HG02943 (cell line): ENCODE results near the gene SKAP2.
A peak's percentile ranks its signal among the peaks of the same experiment; 100 is the strongest.

Experiments
- ATAC-seq: cut with Tn5 transposase; IDR thresholded peaks from one replicate; pipeline ENCODE4 v1.9.1; 2021; ENCODE audit warnings: mild to moderate bottlenecking, low read depth, moderate library complexity; ENCODE audit not compliant: unreplicated experiment

SKAP2 gene

DNA sequence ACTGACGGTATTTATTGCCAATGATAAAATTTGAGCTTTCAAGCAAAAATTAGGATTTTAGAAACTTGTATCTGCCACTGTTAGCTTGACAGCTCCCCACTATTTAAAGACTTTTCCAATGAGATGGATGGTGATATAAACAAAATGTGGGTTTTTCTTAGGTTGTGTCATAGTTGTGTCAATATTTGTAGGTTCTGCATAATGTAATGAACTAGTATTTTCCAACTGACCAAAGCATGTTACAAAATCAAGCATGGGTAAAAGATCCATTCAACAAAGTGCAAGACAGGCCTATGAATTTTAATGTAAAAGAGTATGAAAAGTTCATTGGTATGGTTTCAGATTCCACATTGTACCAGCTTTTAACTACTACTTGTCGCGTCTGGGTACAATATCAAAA lies 165.6 kb downstream of the SKAP2 start:
- ATAC-seq = no peak

DNA sequence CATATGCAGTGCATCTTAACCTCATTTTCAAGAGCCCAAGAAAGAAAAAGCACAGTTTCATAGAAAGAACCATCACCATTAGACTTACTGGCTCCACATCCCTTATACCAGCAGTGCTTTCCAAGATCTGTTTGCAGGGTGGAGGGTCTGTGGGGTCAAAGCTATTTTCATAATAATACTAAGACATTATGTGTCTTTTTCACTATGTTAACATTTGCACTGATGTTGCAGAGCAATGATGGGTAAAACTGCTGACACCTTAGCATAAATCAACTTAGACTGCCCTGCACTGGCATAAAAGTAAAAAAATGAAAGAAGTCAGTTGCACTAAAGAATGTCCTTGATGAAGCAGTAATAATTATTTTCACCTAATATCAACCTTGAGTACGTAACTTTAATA lies 166.2 kb downstream of the SKAP2 start:
- ATAC-seq = no peak

DNA sequence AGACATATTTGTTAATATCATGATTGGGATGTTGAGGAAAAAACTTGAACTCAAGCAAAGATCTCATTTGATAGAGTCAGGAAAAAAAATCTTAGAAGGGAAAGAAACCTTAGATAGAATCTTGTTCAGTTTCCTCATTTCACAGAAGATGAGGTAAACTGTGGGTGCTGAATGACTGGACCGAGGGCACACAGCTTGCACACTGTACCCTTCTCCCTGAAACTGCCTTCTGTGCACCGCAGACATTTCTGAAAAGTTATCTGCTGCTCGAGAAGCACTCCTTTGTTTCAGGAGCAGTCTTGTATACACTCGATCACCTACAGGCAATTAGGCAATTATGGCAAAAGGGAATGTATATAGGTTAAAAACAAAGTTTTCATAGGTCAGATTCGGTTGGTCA lies 167.4 kb downstream of the SKAP2 start:
- ATAC-seq = no peak

DNA sequence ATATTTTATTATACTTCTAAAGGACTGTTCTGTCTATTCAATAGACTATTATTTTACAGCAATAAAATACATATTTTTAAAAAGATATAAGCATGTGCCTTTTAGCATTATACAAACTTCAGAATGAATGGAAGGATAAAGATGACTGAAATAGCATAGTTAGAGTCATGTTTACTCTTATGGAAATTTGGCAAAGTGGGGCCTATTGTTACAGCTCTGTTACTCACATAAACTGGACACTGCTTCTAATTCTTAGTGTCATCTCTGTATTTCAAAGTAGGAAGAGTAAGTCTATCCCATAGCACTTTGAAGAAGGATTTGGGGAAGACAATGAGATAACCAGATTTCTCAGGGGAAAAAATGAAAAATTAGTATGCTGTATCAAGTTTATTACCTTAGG lies 168.2 kb downstream of the SKAP2 start:
- ATAC-seq = no peak

DNA sequence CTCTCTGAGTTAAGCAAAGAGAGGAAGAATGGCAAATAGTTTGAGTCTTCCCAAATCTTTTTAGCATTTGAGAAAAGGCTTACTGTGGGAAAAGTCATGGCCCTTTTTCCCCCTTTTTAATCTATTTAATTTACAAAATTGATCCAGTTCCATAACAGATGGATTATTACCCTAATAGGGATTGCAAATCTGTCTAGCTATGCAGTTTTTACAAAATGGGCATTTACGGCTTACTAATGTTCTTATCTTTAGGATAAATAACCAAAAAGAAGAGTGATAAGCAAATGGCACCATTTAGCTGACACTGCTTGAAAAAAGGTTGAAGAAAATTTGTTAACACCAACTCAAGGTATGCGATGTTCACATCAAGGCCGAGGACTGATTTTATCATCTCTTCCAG lies 169.7 kb downstream of the SKAP2 start:
- ATAC-seq = no peak

DNA sequence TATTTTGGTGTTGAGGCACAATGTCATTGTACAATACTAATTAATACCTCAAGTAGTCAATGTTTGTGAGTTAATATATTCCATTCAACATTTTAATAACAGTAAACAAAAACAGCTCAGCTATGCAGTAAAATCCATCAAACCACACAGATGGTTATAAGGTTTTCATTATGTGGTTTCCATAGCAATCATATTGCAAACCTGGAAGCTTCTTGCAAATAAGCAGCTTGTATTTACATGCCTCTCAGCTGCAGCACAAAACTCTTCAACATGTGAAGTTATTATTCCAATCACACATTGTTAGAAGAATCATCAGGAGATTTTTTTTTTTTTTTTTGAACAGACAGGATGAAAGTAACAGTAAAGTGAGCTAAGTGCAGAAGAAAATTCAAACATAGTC lies 170.2 kb downstream of the SKAP2 start:
- no peak for ATAC-seq

DNA sequence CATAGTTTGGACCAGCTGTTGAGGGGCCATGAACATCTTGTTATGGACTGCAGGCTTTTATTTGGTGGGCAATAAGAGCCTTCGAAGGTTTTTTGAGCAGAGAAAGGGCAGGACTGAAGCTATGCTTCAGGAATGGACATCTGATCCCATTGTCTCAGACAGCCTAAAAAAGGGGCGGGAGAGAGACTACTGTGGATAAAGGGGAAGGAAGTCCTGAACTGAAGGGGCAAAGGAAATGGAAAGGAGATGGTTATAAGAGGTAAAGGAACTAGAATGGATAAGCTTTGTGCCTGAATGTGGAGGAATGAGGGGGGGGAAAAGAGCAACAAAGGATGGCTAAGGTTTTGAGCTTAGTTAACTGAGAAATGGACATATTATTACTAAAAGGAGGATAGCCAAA lies 172.5 kb downstream of the SKAP2 start:
- no peak for ATAC-seq

DNA sequence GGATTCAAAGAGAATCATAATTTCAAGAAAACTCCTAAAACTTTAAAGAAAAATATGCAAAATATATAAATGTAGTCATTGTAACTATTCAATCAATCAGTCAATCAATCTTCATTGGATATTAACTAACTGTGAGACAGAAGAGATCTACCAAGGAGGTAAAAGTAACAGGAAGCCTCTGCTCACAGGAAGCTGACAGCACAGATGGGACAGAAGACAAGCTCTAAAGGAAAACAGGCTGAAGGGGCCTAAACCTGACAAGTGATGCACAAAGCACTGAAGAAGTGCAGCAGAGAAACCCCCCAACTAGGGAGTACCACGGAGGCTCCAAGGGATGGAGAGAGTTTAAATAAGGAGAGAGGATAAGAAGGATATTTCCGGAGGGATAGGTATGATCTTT lies 173.0 kb downstream of the SKAP2 start:
- no peak for ATAC-seq

DNA sequence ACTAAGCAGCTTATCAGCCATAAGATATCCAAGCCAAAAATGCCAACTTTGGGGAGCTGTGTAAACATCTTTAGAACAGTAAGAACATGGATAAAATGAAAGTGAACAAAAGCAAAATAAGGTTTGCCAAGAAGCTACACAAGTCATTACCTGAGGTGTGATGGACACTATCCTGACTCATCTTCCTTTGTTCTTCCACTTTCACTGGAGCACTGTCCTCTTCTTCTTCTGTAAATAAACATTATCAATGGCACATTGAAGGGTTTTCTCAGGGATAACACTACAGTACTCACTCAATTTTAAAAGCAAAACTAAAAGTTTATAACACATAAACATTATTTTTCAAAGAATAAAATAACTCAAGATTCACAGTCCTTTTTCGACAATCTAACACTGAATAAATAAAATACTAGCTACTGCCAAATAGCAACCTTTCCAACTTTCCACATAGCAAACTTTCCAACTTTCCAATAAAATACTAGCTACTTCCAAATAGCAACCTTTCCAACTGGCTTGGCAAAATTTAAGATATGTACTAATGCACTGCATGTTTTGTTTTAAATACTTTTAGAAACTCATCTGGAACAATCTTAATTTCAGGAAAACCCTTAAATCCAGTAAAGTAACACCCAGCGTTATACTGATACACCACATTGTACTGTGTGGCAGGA lies 174.1 kb downstream of the SKAP2 start:
- ATAC-seq = no peak

DNA sequence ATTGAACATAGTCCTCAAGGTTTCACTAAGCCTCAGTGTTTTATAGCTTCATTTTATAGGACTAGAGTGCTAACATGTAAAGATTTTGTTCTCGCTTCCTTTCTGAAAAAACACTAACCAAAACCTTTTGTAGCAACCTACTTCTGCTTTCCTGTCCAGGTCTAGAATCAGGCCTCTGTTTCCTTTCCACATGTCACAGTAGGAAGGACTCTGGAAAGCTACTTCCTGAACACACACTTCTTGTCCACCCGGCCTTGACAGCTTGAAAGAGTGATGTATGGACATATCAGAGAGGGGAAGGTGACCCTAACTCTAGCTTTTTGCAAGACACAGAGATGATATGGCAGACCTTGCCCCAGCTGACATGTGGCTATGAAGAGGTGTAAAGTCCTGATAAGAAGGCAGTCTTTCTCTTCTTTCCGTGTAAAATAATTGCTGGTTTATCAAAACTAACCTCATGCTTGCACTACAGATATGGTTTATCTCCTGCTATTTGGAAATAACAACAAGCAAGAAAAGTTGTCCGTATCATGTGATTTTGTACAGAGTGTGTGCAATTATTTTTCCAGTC lies 175.4 kb downstream of the SKAP2 start:
- peak; percentile 76 for ATAC-seq

DNA sequence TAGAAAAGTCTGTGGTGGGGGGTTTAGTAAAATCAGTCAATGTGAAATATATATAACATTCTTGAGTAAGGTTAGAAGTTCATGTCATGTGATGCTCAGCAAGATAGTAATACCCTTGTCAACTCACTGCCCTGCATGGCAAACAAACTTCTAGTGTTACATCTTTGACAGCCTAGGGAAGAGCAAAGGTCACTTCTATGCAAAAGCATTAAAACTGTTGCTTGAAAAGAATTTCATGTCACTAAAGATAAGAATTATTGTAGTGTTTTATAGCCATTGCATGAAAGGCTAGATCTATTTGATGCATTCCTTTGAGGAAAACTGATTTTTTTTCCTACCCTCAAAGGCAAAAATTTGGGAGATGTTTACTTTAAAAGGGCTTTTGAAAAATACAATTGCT lies 176.0 kb downstream of the SKAP2 start:
- ATAC-seq = no peak

DNA sequence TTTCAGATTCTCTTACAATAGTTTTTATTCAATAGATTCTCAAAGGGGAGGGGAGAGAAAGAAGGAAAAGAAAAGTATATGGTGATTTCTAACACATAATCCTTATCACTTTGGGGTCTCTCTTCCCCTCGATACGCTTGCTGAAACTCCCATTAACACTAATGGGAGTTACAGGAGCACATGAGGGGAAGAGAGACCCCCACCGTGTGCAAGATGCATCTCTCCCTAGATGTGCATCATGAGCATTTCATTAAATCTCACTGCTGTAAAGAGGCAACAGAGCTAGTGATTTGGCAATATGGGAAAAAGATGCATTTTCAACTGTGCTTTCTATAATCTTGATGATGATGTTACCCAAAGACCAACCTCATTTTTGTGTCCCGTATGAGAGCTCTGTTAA lies 177.4 kb downstream of the SKAP2 start:
- no peak for ATAC-seq

DNA sequence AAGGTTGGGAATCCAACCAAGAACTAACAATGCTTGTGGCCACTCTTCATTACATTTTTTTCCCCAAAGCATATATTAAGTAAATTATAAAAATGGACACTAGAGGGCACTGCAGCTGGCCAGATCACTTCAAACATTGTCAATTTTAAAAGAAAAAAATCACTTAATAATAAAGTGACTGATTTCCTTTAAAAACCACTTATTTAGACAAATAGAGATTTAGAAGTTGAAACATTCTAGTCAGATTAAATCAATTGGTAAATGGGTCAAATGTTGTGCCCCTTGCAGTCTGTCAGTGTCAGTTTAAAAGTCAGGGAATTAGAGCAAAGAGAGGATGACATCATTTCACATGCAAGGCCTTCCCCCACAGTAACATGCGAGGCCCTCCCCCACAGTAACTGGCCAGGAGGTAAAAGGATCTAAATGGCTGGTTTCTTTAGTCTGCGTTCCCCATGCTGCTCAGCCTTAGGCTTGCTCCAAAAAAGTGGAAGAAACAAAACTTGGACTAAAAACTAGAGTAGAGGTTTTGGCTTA lies 177.9 kb downstream of the SKAP2 start:
- no peak for ATAC-seq

DNA sequence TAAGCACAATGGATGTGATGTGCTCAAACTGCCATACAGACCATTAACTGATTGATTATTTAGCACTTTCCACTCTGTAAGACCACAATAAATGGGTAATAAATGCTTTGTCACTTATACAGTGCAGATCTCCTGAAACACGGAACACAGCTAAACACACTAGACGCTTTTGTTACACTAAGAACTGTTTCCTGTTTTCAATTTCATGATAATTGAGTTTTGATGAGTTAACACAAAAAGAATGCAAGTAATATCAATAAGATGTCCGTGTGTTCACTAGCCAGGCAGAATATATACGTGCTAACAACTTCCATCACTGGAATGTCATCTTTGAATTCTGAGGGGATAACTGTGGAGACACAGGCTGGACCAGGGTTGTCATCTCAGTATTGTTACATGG lies 178.8 kb downstream of the SKAP2 start:
- ATAC-seq = no peak

DNA sequence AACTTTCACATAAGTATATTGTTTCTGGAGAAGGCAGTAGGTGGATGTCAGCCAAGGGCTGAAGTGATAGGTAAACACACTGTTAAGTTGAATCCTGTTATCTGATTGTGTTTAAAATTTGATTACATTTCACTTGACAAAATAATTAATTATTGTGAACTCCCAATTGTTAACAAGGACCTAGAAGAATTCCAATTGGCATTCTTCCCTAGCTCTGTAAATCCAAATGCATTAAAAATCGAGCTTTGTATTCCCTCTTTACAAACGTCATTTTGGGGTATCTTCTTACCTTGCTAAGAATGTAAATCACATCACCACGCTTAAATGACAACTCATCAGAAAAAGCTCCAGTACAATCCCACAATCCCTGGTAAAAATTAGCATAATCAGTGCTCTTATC lies 179.9 kb downstream of the SKAP2 start:
- no peak for ATAC-seq

DNA sequence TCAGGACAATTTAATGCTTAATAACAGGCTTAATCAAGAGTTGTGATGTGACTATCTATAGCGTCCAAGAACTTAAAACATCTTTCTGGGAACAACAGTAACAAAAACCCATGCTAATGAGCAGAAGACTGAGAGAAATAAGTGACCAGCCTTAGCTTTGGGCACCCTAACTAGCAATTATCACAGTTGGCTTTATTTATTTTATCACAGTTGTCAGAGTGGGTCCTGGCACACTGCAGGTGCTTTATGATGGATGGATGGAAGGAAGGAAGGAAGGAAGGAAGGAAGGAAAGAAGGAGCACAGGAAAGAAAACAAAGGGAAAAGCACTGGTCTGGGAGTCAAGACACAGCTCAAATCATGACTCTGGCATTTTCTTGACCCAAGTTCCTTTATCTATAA lies 181.1 kb downstream of the SKAP2 start:
- ATAC-seq = no peak

DNA sequence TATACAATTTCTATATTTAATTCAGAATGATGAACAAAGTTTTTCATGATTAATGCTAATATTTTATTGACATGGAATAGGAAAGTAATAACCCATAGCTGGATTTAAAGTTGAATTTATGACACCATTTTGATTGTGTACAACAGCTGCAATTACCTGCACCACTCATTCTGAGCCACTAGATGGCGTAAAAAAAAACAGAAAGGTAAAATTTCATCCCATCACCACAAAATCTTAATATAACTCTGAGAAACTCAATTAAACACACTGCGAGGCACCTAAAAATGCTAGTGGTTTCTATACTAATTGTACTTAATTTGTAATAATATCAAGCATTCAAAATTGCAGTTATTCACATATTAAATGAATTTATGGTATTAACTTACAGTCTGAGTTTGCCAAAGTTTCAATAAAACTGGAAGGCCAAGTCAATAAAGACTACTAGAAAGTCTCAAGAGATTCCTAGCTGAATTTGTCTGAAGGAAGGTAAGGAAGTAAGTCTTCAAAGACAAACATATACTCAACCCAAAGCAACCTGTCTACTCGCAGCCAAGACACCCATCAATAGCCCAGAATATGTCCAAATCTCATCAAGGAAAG lies 182.5 kb downstream of the SKAP2 start:
- no peak for ATAC-seq

DNA sequence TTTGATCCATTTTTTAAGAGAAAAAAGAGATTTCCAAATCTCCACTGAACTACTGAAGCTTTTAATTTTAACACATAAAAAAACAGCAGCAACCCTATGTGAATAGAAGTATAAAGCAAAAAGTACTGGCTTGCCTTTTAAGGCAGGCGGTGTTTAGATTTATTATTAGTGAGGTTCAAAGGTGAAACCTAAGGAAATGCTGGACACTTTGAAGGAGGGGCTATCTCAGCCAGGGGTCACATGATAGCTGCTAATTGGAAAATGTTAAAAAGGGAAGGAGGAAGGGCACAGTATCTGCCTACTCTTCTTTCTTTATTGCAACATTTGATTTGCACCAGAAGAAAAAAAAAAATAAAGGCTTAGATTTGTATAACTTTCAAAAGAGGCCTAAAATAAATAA lies 183.8 kb downstream of the SKAP2 start:
- no peak for ATAC-seq

DNA sequence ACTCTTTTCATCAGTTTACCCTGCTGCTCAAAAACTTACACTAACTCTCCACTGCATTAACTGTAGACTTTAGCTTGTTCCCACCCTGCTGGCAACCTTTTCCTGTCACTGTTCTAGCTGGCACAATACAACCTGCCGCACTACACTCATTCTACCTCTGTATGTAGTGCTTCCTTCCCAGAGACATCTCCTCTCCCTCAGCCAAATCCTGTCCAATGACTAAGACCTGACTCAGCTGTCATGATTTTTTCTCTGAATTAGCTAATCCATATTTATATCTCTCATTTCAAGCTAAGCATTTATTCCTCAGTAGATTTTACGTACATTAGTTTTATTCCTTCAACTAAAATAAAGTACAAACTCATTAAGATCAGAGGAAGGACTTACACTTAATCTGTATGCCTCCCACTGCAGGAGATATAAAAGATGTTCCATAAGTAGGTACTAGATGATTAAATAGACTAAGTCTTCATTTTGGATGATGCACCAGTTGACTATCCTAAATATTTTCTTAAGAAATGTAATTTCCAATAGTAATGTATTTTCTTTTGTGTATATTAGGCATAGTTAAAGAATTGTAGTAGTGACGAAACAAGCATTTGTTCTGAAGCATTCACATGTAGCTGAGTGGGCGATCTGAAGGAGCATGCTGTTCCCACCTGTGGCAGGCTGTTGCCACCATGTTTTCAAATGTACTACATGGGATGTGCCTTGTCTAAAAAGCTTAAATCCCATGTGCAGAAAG lies 189.1 kb downstream of the SKAP2 start:
- ATAC-seq = no peak

DNA sequence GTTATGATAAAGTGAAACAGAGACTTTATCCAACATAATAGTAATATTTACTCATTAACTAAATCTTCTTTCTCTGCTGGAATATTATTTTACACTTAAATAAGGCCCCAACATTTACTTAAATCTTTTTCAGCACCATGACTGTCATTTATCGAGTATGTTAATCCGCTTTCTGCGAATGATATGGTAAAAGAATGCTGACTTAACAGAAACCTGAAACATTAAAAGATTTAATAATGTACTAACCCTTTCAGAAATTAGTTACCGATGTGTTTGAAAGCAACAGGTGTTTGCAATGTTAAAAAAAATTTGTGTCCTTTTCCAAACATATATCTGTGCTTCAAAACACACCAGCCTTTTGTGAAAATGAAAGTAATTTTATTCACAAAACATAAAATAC lies 190.5 kb downstream of the SKAP2 start:
- ATAC-seq = no peak

DNA sequence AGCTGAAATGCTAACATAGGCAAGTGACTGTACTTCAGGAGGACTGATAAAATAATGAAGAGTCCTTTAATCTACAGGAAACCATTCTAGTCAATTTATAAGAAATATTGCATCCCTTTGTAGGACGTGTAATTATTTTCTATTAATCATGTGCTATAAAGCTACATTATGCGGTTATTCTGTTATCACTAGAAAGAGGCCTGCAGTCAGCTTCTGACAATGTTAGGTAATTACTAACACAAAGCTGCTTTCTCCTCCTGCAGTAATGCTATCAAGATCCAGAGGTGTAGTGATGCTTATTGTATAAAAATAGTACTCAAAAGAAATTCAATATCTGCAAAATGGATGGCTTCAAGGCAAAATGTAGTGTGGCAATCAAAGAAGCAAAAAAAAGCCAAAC lies 191.1 kb downstream of the SKAP2 start:
- no peak for ATAC-seq
